ENCODE results near the gene IFITM10.
A peak's percentile ranks its signal among the peaks of the same experiment; 100 is the strongest.

The IFITM10 gene

GRCh38 chr11:1750481-1750839 lies at the start of gene IFITM10:
Gene IFITM10, minus strand, starts transcription at chr11:1750595. Its CDS starts 153 bp downstream, at chr11:1750442.
- DNase-seq = peak in 1 of 58 donors; percentile 34

- DNase-seq = no peak
Measured at GRCh38 chr11:1797391-1798125, 47.2 kb upstream of the IFITM10 start.

- DNase-seq = no peak
Measured at GRCh38 chr11:1796413-1797011, 46.1 kb upstream of the IFITM10 start.

GRCh38 chr11:1793081-1793480 lies 42.7 kb upstream of the IFITM10 start:
- no peak for DNase-seq

GRCh38 chr11:1792461-1792860 lies 42.1 kb upstream of the IFITM10 start:
- DNase-seq = no peak

- DNase-seq = no peak
Measured at GRCh38 chr11:1791912-1792311, 41.5 kb upstream of the IFITM10 start.

GRCh38 chr11:1786466-1786865 lies 36.1 kb upstream of the IFITM10 start:
- DNase-seq = no peak

GRCh38 chr11:1785749-1786413 lies 35.5 kb upstream of the IFITM10 start:
- no peak for DNase-seq

GRCh38 chr11:1784761-1785650 lies 34.6 kb upstream of the IFITM10 start:
- DNase-seq = no peak

GRCh38 chr11:1783725-1784529 lies 33.5 kb upstream of the IFITM10 start:
- DNase-seq = no peak

GRCh38 chr11:1782831-1783724 lies 32.7 kb upstream of the IFITM10 start:
- DNase-seq = no peak

- DNase-seq = no peak
Measured at GRCh38 chr11:1782031-1782590, 31.7 kb upstream of the IFITM10 start.

GRCh38 chr11:1781593-1781975 lies 31.2 kb upstream of the IFITM10 start:
- no peak for DNase-seq

GRCh38 chr11:1780700-1781592 lies 30.6 kb upstream of the IFITM10 start:
- peak in 2 of 58 donors; percentile 21 to 32 for DNase-seq

GRCh38 chr11:1779806-1780699 lies 29.7 kb upstream of the IFITM10 start:
- no peak for DNase-seq

- DNase-seq = no peak
Measured at GRCh38 chr11:1779034-1779805, 28.8 kb upstream of the IFITM10 start.

Measured in anterior cingulate cortex (tissue), 58 donors.